WTC11 (cell line): Measurements from ENCODE around the gene ADM. TPM values are rescaled to one million over a fixed set of nuclear protein-coding genes. Genes with fewer than 3 reads are reported as not detected.

ENCODE experiments used
- ATAC-seq: fragments of 200-7000 bp; cut with Tn5 transposase; 2 replicates; pipeline ENCODE4 v1.10.0; 2021; ENCODE audit warnings: mild to moderate bottlenecking, moderate library complexity
- CTCF ChIA-PET: fragments of 300-600 bp; sonication (Branson Sonifier 250); formaldehyde crosslinking; loops from one replicate; lab custom pipeline; 2021; ENCODE audit warnings: antibody characterized with exemption; lab: Charles Lee
- POLR2A ChIA-PET: fragments of 350-600 bp; sonication (Branson Sonifier 250); formaldehyde crosslinking; loops from one replicate; lab custom pipeline; 2021; ENCODE audit warnings: antibody characterized with exemption; lab: Charles Lee
- DNase-seq: peaks from one replicate; pipeline ENCODE4 v3.0.0; 2021; ENCODE audit warnings: low spot score
- H3K27ac Mint-ChIP-seq: 2 replicates; pipeline ENCODE4 v1.8.0; 2021; ENCODE audit warnings: mixed read lengths
- H3K27me3 Mint-ChIP-seq: 2 replicates; pipeline ENCODE4 v1.8.0; 2021; ENCODE audit warnings: low read depth, mild to moderate bottlenecking, moderate library complexity, mixed read lengths
- H3K36me3 Mint-ChIP-seq: 2 replicates; pipeline ENCODE4 v1.8.0; 2021; ENCODE audit warnings: mixed read lengths
- H3K4me1 Mint-ChIP-seq: 2 replicates; pipeline ENCODE4 v1.8.0; 2022; ENCODE audit warnings: mixed read lengths
- H3K4me3 Mint-ChIP-seq: 2 replicates; pipeline ENCODE4 v1.8.0; 2021; ENCODE audit warnings: mild to moderate bottlenecking, moderate library complexity, mixed read lengths
- H3K9me3 Mint-ChIP-seq: 2 replicates; pipeline ENCODE4 v1.8.0; 2021; ENCODE audit warnings: mixed read lengths
- ARID4B ChIP-seq: sonication (generic); formaldehyde crosslinking; IDR thresholded peaks from 2 replicates; pipeline ENCODE4 v1.8.0; 2023; ENCODE audit warnings: missing genetic modification reagents, mild to moderate bottlenecking, borderline replicate concordance
- E2F5 ChIP-seq: sonication (generic); formaldehyde crosslinking; IDR thresholded peaks from 2 replicates; pipeline ENCODE4 v1.8.1; 2022; ENCODE audit warnings: mild to moderate bottlenecking, moderate library complexity, missing genetic modification reagents
- ELF4 ChIP-seq: sonication (generic); formaldehyde crosslinking; IDR thresholded peaks from 2 replicates; pipeline ENCODE4 v1.8.1; 2022; ENCODE audit warnings: low read depth, mild to moderate bottlenecking, moderate library complexity, missing genetic modification reagents
- ETV6 ChIP-seq: sonication (generic); formaldehyde crosslinking; IDR thresholded peaks from 2 replicates; pipeline ENCODE4 v1.8.1; 2022; ENCODE audit warnings: mild to moderate bottlenecking, missing genetic modification reagents
- FOXP1 ChIP-seq: sonication (generic); formaldehyde crosslinking; IDR thresholded peaks from 2 replicates; pipeline ENCODE4 v1.8.0; 2022; ENCODE audit warnings: missing genetic modification reagents, mild to moderate bottlenecking, moderate library complexity, borderline replicate concordance
- JUN ChIP-seq: sonication (generic); formaldehyde crosslinking; IDR thresholded peaks from 2 replicates; pipeline ENCODE4 v1.8.0; 2023; ENCODE audit warnings: mild to moderate bottlenecking, missing genetic modification reagents
- NR3C1 ChIP-seq: sonication (generic); formaldehyde crosslinking; conservative IDR thresholded peaks from 2 replicates; pipeline ENCODE4 v1.8.1; 2023; ENCODE audit warnings: low read depth, mild to moderate bottlenecking, missing genetic modification reagents
- PRRX2 ChIP-seq: fragments of 250-450 bp; sonication (Bioruptor Pico); IDR thresholded peaks from 2 replicates; pipeline ENCODE4 v1.8.0; 2021; ENCODE audit warnings: mild to moderate bottlenecking
- TEAD1 ChIP-seq: sonication (generic); formaldehyde crosslinking; IDR thresholded peaks from 2 replicates; pipeline ENCODE4 v1.8.0; 2022; ENCODE audit warnings: mild to moderate bottlenecking, missing genetic modification reagents
- USF2 ChIP-seq: sonication (generic); formaldehyde crosslinking; IDR thresholded peaks from 2 replicates; pipeline ENCODE4 v1.8.1; 2023; ENCODE audit warnings: mild to moderate bottlenecking, missing genetic modification reagents, moderate library complexity
- ZNF219 ChIP-seq: sonication (generic); formaldehyde crosslinking; IDR thresholded peaks from 2 replicates; pipeline ENCODE4 v1.8.0; 2023; ENCODE audit warnings: missing genetic modification reagents, mild to moderate bottlenecking, borderline replicate concordance
- total RNA-seq: library from RNA; stranded (reverse); gene quantifications from 3 replicates; pipeline ENCODE4 v1.2.3, GENCODE V29; 2021
- TF ChIP-seq, protein P1 (sequence below): sonication (generic); formaldehyde crosslinking; IDR thresholded peaks from 2 replicates; pipeline ENCODE4 v1.8.0; 2023; ENCODE audit warnings: missing genetic modification reagents
- TF ChIP-seq, protein P2 (sequence below): sonication (generic); formaldehyde crosslinking; IDR thresholded peaks from 2 replicates; pipeline ENCODE4 v1.8.1; 2023; ENCODE audit warnings: mild to moderate bottlenecking, moderate library complexity, missing genetic modification reagents
- TF ChIP-seq, protein P3 (sequence below): fragments of 250-450 bp; sonication (Bioruptor Pico); conservative IDR thresholded peaks from 2 replicates; pipeline ENCODE4 v1.9.0; 2021; ENCODE audit warnings: mild to moderate bottlenecking

ADM gene
- total RNA-seq, 1 experiment from 2014 or later: 18.7 TPM

GRCh38 chr11:10301656-10302358 is 3.1 kb upstream of the ADM start:
- CTCF ChIA-PET: interaction anchor here (0.5 to 9.9 kb wide), 4 partner anchors 64 to 319 kb away, joined by 3 to 149 read pairs (median 21); no protein-coding TSS in a partner anchor
- peaks cover 48% of the 10 kb centered on the region for H3K27me3 Mint-ChIP-seq

DNA sequence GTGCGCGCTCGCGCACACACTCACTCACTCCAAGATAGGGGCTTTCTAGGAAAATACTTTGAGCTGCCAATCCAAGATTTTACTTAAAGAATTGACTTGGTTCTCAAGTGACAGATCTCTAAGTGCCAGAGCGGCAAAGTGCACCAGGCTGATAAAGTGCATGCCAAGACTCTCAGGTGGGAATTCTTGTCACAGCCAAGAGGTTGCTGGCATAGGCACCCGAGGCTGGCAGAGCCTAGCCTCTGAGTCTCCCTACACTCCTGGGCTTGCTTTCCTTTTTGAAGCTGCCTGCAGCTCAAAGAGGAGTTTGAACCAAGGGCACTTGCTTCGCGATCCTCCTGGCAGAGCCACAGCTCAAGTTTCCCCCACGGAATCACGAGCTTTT is 2.5 kb upstream of the ADM start:
- ATAC-seq: no peak
- peaks cover 53% of the 10 kb centered on the region for H3K27me3 Mint-ChIP-seq
- ChIA-PET POLR2A (interaction anchor here (1.2 to 6.5 kb wide), 2 partner anchors 10 to 50 kb away, joined by 5 to 37 read pairs; no protein-coding TSS in a partner anchor), CTCF (interaction anchor here (0.7 to 9.9 kb wide), 9 partner anchors 10 to 544 kb away, joined by 3 to 149 read pairs (median 5); no protein-coding TSS in a partner anchor)
- H3K9me3 Mint-ChIP-seq: no peaks in the 10 kb centered on the region
- peaks cover 12% of the 10 kb centered on the region for H3K36me3 Mint-ChIP-seq
- no peak for DNase-seq
- peak overlapping the region; percentile 97 for H3K4me3 Mint-ChIP-seq
- no peak overlapping the region for H3K27ac Mint-ChIP-seq
- TF ChIP-seq, protein P1, sequence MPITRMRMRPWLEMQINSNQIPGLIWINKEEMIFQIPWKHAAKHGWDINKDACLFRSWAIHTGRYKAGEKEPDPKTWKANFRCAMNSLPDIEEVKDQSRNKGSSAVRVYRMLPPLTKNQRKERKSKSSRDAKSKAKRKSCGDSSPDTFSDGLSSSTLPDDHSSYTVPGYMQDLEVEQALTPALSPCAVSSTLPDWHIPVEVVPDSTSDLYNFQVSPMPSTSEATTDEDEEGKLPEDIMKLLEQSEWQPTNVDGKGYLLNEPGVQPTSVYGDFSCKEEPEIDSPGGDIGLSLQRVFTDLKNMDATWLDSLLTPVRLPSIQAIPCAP: no peak
- H3K4me1 Mint-ChIP-seq: peaks cover 16% of the 10 kb centered on the region

More at GRCh38 chr11:10301656-10302358, 3.1 kb upstream of the ADM start:
- POLR2A ChIA-PET: interaction anchor here (6.5 kb wide), 1 partner anchor 50 kb away, joined by 37 read pairs; no protein-coding TSS in a partner anchor
- ATAC-seq (no peak), DNase-seq (no peak)
- Mint-ChIP-seq H3K27ac (no peak overlapping the region), H3K36me3 (peaks cover 8% of the 10 kb centered on the region), H3K4me1 (peaks cover 12% of the 10 kb centered on the region), H3K4me3 (peak overlapping the region; percentile 97), H3K9me3 (peaks cover 1% of the 10 kb centered on the region; the same call in 1 of the 2 replicates)
- no peak for TF ChIP-seq PRRX2 (CRISPR knock-in tag)
- TF ChIP-seq ZNF219 (CRISPR knock-in tag): no peak

DNA sequence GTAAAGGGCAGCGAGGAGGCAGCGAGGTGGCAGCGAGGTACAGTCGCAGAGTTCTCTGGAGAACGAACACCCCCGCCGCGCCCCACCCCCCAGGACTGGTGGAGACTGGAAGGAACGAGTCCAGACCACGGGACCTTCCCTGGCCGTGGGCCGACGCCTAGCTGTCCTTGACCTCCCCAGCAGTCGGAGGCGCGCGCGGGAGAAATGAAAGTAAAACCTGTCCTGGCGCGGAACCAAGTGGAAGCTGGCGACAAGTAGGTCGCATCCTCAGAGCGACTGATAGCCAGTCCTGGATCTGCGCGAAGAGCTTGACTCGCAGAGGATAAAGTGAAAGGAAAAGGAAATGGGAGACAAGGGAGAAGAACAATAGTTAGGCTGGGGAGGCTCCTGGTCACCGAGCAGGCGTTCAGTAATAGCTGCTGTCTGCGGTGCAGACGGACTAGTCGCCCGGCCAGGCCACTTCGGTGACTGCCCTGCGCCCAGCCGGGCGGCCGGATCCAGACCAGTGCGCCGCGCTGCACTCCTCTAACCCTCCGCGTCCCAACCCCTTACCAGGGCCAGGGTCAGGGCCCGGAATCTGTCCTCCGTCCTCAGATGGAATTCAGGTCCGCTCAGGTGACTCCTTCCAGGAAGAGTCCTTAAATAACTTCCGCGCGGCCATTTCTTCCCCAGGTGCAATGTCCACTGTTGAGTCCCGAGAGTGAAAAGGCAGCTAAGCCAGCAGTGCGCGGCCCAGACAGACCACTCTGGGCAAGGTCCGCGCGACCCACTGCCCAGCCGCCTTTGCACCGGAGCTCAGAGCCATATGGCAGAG is 1.9 kb upstream of the ADM start:
- Mint-ChIP-seq H3K4me1 (peaks cover 16% of the 10 kb centered on the region), H3K9me3 (no peaks in the 10 kb centered on the region), H3K4me3 (peak overlapping the region; percentile 97), H3K27me3 (peaks cover 55% of the 10 kb centered on the region), H3K36me3 (peaks cover 12% of the 10 kb centered on the region), H3K27ac (peak overlapping the region; percentile 62; the same call in 1 of the 2 replicates)
- ATAC-seq: peak; percentile 3
- DNase-seq: peak; percentile 62
- CTCF ChIA-PET: interaction anchor here (0.7 to 9.9 kb wide), 11 partner anchors 10 to 544 kb away, joined by 3 to 149 read pairs (median 5); no protein-coding TSS in a partner anchor
- POLR2A ChIA-PET: interaction anchor here (1.1 to 6.5 kb wide), 3 partner anchors 10 to 49 kb away, joined by 3 to 37 read pairs (median 5); no protein-coding TSS in a partner anchor
- TF ChIP-seq ZNF219 (CRISPR knock-in tag) (no peak), ELF4 (CRISPR knock-in tag) (no peak), FOXP1 (peak; percentile 59; the same call in 1 of the 2 replicates), E2F5 (CRISPR knock-in tag) (0 out of 2 replicates have a peak, but pooled peaks have one; percentile 35), JUN (CRISPR knock-in tag) (peak; percentile 54; the same call in 1 of the 2 replicates), USF2 (CRISPR knock-in tag) (peak; percentile 9; the same call in 1 of the 2 replicates), ARID4B (CRISPR knock-in tag) (peak; percentile 59; the same call in 1 of the 2 replicates), TEAD1 (0 out of 2 replicates have a peak, but pooled peaks have one; percentile 20), ETV6 (0 out of 2 replicates have a peak, but pooled peaks have one; percentile 22), NR3C1 (CRISPR knock-in tag) (peak; percentile 74; the same call in 1 of the 2 replicates)
- TF ChIP-seq, protein P2, sequence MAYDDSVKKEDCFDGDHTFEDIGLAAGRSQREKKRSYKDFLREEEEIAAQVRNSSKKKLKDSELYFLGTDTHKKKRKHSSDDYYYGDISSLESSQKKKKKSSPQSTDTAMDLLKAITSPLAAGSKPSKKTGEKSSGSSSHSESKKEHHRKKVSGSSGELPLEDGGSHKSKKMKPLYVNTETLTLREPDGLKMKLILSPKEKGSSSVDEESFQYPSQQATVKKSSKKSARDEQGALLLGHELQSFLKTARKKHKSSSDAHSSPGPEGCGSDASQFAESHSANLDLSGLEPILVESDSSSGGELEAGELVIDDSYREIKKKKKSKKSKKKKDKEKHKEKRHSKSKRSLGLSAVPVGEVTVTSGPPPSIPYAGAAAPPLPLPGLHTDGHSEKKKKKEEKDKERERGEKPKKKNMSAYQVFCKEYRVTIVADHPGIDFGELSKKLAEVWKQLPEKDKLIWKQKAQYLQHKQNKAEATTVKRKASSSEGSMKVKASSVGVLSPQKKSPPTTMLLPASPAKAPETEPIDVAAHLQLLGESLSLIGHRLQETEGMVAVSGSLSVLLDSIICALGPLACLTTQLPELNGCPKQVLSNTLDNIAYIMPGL (CRISPR knock-in tag): 0 out of 2 replicates have a peak, but pooled peaks have one; percentile 24
- TF ChIP-seq, protein P3, sequence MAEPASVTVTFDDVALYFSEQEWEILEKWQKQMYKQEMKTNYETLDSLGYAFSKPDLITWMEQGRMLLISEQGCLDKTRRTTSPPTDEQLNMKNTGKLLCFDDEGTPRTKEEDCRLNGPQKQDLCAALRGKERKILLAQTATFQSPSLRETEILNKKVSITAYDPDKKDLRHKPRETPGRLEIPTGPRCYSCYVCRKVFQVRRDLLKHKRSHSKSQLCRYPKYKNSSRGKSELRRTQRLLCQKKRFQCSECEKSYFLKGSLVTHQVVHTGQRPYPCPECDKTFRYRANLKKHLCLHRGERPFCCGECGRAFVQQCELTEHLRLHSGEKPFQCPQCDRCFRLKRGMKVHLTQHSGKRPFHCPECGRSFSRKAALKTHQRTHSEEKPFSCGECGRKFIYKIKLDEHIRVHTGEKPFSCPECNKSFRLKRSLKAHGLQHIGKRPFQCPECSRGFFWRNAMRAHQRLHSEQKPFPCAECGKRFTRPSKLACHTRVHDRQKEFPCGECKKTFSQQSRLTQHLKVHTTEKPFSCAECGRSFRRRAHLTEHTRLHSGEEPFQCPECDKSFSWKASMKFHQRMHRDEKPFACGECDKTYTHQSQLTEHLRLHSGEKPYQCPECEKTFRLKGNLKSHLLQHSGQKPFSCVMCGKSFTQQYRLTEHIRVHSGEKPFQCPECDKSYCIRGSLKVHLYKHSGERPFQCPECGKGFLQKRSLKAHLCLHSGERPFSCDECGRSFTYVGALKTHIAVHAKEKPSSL (CRISPR knock-in tag): no peak
